Panc1 (cell line): ENCODE measurements around the gene PPCDC. TPM values are rescaled to one million over a fixed set of nuclear protein-coding genes. Genes with fewer than 3 reads are reported as not detected.
"Not testable (repeated sequence)": the region's sequence is repeated elsewhere in the genome, so short reads cannot be mapped to it uniquely, and the experiment has no call there.

ENCODE experiments used
- ATAC-seq: fragments of 200-7000 bp; cut with Tn5 transposase; 2 replicates; pipeline ENCODE4 v1.9.1; 2020; ENCODE audit warnings: mild to moderate bottlenecking, moderate library complexity
- BruUV-seq: library from RNA; stranded (reverse); fragments of 400-500 nt; replicated peaks from 2 replicates; lab custom pipeline; 2021; lab: Mats Ljungman, UMichigan
- CTCF ChIA-PET: fragments of 300-600 bp; sonication (Branson Sonifier 250); formaldehyde crosslinking; loops from one replicate; lab custom pipeline; 2022; ENCODE audit warnings: antibody characterized with exemption; lab: Charles Lee
- POLR2A ChIA-PET: fragments of 300-600 bp; sonication (Branson Sonifier 250); formaldehyde crosslinking; loops from one replicate; lab custom pipeline; 2022; ENCODE audit warnings: antibody characterized with exemption; lab: Charles Lee
- DNase-seq: peaks from one replicate; pipeline ENCODE4 v3.0.0-alpha.2; 2010; ENCODE audit warnings: low read depth, low spot score
- H3K27ac ChIP-seq: 2 replicates; pipeline ENCODE4 v1.5.1; 2011; ENCODE audit warnings: mild to moderate bottlenecking, low read length, inconsistent platforms
- H3K27me3 ChIP-seq: fragments of 200-500 bp; sonication (Bioruptor generic); 2 replicates; pipeline ENCODE4 v1.6.0; 2014; ENCODE audit warnings: low read length, inconsistent platforms; ENCODE audit not compliant: control insufficient read depth, insufficient read depth
- H3K36me3 ChIP-seq: fragments of 200-500 bp; sonication (Bioruptor generic); 2 replicates; pipeline ENCODE4 v1.5.1; 2014; ENCODE audit warnings: inconsistent platforms, mild to moderate bottlenecking, low read length, moderate library complexity; ENCODE audit not compliant: control insufficient read depth, insufficient read depth
- H3K4me1 ChIP-seq: 2 replicates; pipeline ENCODE4 v1.5.1; 2011; ENCODE audit warnings: inconsistent platforms, mild to moderate bottlenecking, low read length, moderate library complexity; ENCODE audit not compliant: control insufficient read depth, insufficient read depth
- H3K4me3 ChIP-seq, 2 experiments: 2 replicates each; pipeline ENCODE4 v1.5.1; 2011 to 2012; ENCODE audit warnings: low read depth in 2 of 2, low read length in 2 of 2, mild to moderate bottlenecking in 2 of 2, inconsistent platforms in 1 of 2, moderate library complexity in 1 of 2
- H3K9me3 ChIP-seq: fragments of 200-500 bp; sonication (Bioruptor generic); 2 replicates; pipeline ENCODE4 v1.5.1; 2014; ENCODE audit warnings: low read depth, mild to moderate bottlenecking, inconsistent platforms, low read length, moderate library complexity; ENCODE audit not compliant: control insufficient read depth, insufficient read depth
- CTCF ChIP-seq: fragments of 450-650 bp; IDR thresholded peaks from 2 replicates; pipeline ENCODE4 v1.5.1; 2017; ENCODE audit warnings: mild to moderate bottlenecking
- POLR2AphosphoS5 ChIP-seq: IDR thresholded peaks from 2 replicates; pipeline ENCODE4 v1.6.1; 2012; ENCODE audit warnings: mild to moderate bottlenecking, low read depth, low read length, moderate library complexity
- REST ChIP-seq, 2 experiments: IDR thresholded peaks; 2 replicates each; pipeline ENCODE4 v1.6.1; 2011 to 2012; ENCODE audit warnings: low read depth in 2 of 2, control low read depth in 1 of 2, low read length in 1 of 2, mild to moderate bottlenecking in 1 of 2, moderate library complexity in 1 of 2; ENCODE audit not compliant: insufficient read depth in 1 of 2
- SIN3A ChIP-seq: IDR thresholded peaks from 2 replicates; pipeline ENCODE4 v1.6.1; 2012; ENCODE audit warnings: low read depth, mild to moderate bottlenecking, low read length, moderate library complexity, borderline replicate concordance; ENCODE audit not compliant: insufficient read depth
- TCF7L2 ChIP-seq: IDR thresholded peaks from 2 replicates; pipeline ENCODE4 v1.6.1; 2011; ENCODE audit warnings: mild to moderate bottlenecking, low read depth, low read length, inconsistent platforms
- in situ Hi-C: cut with HindIII; loops from 2 replicates; pipeline ENCODE4 v1.10.0; 2016; ENCODE audit warnings: low sequenced_read_pairs, low pct_unique_long_range_greater_than_20kb
- intact Hi-C: fragments of 100-400 bp; cut with micrococcal nuclease; formaldehyde crosslinking; loops from one replicate; pipeline ENCODE4 v1.10.0; 2022; ENCODE audit not compliant: unreplicated experiment
- total RNA-seq: library from RNA; stranded (reverse); gene quantifications from one replicate; pipeline ENCODE4 v1.2.1, GENCODE V29; 2021; ENCODE audit not compliant: unreplicated experiment

PPCDC gene
- total RNA-seq, 1 experiment from 2014 or later = 26.1 TPM

GRCh38 chr15:75073197-75073596 lies 49.8 kb downstream of the PPCDC start:
- ChIA-PET CTCF (no interaction called here), POLR2A (no interaction called here)

GRCh38 chr15:75076277-75076676 lies 52.9 kb downstream of the PPCDC start:
- H3K4me3 ChIP-seq = no peak overlapping the region
- no TSS peak for BruUV-seq
- DNase-seq (no peak), ATAC-seq (no peak)
- no peak for TF ChIP-seq POLR2AphosphoS5
- no peaks in the 10 kb centered on the region for H3K27me3 ChIP-seq
- H3K9me3 ChIP-seq = 0 out of 2 replicates have a peak, but pooled peaks cover 4% of the 10 kb centered on the region
- CTCF ChIA-PET = no interaction called here
- no peaks in the 10 kb centered on the region for H3K36me3 ChIP-seq
- intact Hi-C loops = no loop called here
- no peaks in the 10 kb centered on the region for H3K4me1 ChIP-seq
- in situ Hi-C loops = no loop called here
- H3K27ac ChIP-seq = no peak overlapping the region
- POLR2A ChIA-PET = no interaction called here

More at GRCh38 chr15:75073197-75073596, 49.8 kb downstream of the PPCDC start:
- in situ Hi-C loops (no loop called here), intact Hi-C loops (no loop called here)
- H3K36me3 ChIP-seq = no peaks in the 10 kb centered on the region
- no peaks in the 10 kb centered on the region for H3K4me1 ChIP-seq
- 0 out of 2 replicates have a peak, but pooled peaks cover 4% of the 10 kb centered on the region for H3K9me3 ChIP-seq
- H3K27ac ChIP-seq = no peak overlapping the region
- no peak for DNase-seq
- no peak overlapping the region for H3K4me3 ChIP-seq
- no peaks in the 10 kb centered on the region for H3K27me3 ChIP-seq
- no peak for ATAC-seq
- TF ChIP-seq SIN3A (no peak), REST (IDR thresholded peaks at IDR 0.05; ENCODE audit: insufficient read depth in 1 of 2, low read depth in 2 of 2, low read length in 1 of 2) (no peak), CTCF (no peak), POLR2AphosphoS5 (no peak), TCF7L2 (no peak)
- BruUV-seq = no TSS peak

GRCh38 chr15:75077551-75077961 lies 54.2 kb downstream of the PPCDC start:
- H3K27me3 ChIP-seq, CTCF ChIA-PET, H3K4me1 ChIP-seq, in situ Hi-C loops, H3K36me3 ChIP-seq, H3K9me3 ChIP-seq, BruUV-seq, intact Hi-C loops, POLR2A ChIA-PET, H3K4me3 ChIP-seq, H3K27ac ChIP-seq, ATAC-seq, DNase-seq: not testable (repeated sequence)
